GM12878 (cell line): ENCODE results near the gene KMT2E.

Source experiments
- POLR2A ChIP-seq: IDR thresholded peaks from 2 replicates; pipeline ENCODE4 v1.6.1; 2011; ENCODE audit warnings: low read depth, mild to moderate bottlenecking, low read length
- YY1 ChIP-seq: IDR thresholded peaks from 2 replicates; pipeline ENCODE4 v1.6.1; 2011; ENCODE audit warnings: low read depth, mild to moderate bottlenecking, low read length
- ZNF274 ChIP-seq: IDR thresholded peaks from one replicate; pipeline ENCODE4 v1.8.0; 2011; ENCODE audit not compliant: insufficient read length, insufficient read depth
- ZZZ3 ChIP-seq: IDR thresholded peaks from 2 replicates; pipeline ENCODE4 v1.6.1; 2011; ENCODE audit warnings: low read depth; ENCODE audit not compliant: control insufficient read depth, insufficient read length
- TF ChIP-seq, protein P1 (sequence below), 3 experiments: IDR thresholded peaks in 2 of 3; conservative IDR thresholded peaks in 1 of 3; 2 replicates each; pipeline ENCODE4 v1.5.1; 2011; ENCODE audit warnings: low read depth in 3 of 3, low read length in 3 of 3, mild to moderate bottlenecking in 3 of 3, control low read depth in 2 of 3, moderate library complexity in 2 of 3, inconsistent platforms in 1 of 3, mixed read lengths in 1 of 3; ENCODE audit not compliant: control insufficient read depth in 2 of 3, insufficient read depth in 1 of 3; ENCODE audit errors: extremely low read depth in 1 of 3
- TF ChIP-seq, protein P2 (sequence below): IDR thresholded peaks from 2 replicates; pipeline ENCODE4 v1.6.1; 2011; ENCODE audit warnings: low read depth, low read length, improper control_type of control experiment, borderline replicate concordance

DNA sequence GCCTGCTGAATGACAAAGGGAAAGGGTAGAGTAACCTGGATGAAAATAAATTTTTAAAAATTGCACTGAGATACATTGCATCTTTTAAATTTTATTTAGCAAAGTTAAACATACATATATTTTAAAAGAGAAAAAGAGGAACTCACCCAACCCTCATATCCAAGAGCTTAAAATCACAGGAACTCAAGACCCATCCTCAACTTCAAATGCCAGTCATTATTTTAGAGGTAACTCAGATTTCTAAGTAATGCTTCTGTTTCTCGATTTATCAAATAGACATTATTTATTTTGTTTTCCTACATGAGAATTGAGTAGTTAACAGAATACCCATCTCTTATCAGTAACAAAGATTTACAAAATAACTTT lies 32.4 kb upstream of the KMT2E start:
- TF ChIP-seq, protein P1, sequence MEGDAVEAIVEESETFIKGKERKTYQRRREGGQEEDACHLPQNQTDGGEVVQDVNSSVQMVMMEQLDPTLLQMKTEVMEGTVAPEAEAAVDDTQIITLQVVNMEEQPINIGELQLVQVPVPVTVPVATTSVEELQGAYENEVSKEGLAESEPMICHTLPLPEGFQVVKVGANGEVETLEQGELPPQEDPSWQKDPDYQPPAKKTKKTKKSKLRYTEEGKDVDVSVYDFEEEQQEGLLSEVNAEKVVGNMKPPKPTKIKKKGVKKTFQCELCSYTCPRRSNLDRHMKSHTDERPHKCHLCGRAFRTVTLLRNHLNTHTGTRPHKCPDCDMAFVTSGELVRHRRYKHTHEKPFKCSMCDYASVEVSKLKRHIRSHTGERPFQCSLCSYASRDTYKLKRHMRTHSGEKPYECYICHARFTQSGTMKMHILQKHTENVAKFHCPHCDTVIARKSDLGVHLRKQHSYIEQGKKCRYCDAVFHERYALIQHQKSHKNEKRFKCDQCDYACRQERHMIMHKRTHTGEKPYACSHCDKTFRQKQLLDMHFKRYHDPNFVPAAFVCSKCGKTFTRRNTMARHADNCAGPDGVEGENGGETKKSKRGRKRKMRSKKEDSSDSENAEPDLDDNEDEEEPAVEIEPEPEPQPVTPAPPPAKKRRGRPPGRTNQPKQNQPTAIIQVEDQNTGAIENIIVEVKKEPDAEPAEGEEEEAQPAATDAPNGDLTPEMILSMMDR (IDR thresholded peaks at IDR 0.05 in 2 of 3, conservative IDR thresholded peaks at IDR 0.05 in 1 of 3; ENCODE audit: control insufficient read depth in 2 of 3, extremely low read depth in 1 of 3, insufficient read depth in 1 of 3, low read depth in 3 of 3, low read length in 3 of 3) = no peak
- TF ChIP-seq YY1 (no peak), ZNF274 (no peak), POLR2A (no peak), ZZZ3 (no peak)
- TF ChIP-seq, protein P2, sequence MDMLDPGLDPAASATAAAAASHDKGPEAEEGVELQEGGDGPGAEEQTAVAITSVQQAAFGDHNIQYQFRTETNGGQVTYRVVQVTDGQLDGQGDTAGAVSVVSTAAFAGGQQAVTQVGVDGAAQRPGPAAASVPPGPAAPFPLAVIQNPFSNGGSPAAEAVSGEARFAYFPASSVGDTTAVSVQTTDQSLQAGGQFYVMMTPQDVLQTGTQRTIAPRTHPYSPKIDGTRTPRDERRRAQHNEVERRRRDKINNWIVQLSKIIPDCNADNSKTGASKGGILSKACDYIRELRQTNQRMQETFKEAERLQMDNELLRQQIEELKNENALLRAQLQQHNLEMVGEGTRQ = no peak
